ENCODE data around the gene ARHGAP24.

ARHGAP24 gene

GRCh38 chr4:85676850-85677590 is 202.1 kb downstream of the ARHGAP24 start:
- Histone ChIP-seq H3K4me3 (ENCODE audit: insufficient read depth, low read length, poor library complexity, severe bottlenecking) (no peak overlapping the region), H3K27ac (ENCODE audit: low read depth, low read length) (peak overlapping the region; percentile 51), H4K20me1 (ENCODE audit: low read depth, low read length) (no peaks in the 10 kb centered on the region), H3K9me3 (ENCODE audit: insufficient read depth, low read length) (no peaks in the 10 kb centered on the region), H3K4me2 (ENCODE audit: low read depth, low read length, poor library complexity, severe bottlenecking) (peak overlapping the region; percentile 24), H3K9me2 (replicated peaks; ENCODE audit: insufficient read depth, low read length) (no peaks in the 10 kb centered on the region), H2AFZ (ENCODE audit: low read depth, low read length, severe bottlenecking) (no peak overlapping the region), H3K36me3 (ENCODE audit: low read length) (no peaks in the 10 kb centered on the region), H3F3A (ENCODE audit: insufficient read depth) (peaks cover 9% of the 10 kb centered on the region; the same call in 1 of the 2 replicates), H3K9ac (ENCODE audit: low read length) (no peak overlapping the region), H3K79me2 (ENCODE audit: insufficient read depth, low read length) (peaks cover 10% of the 10 kb centered on the region; the same call in 1 of the 2 replicates), H3K27me3 (ENCODE audit: low read length) (no peaks in the 10 kb centered on the region)
- no peak for TF ChIP-seq CTCF (IDR thresholded peaks at IDR 0.05; ENCODE audit: insufficient read depth, low read length, poor library complexity, severe bottlenecking)

- Histone ChIP-seq H3K9me3 (ENCODE audit: insufficient read depth, low read length) (no peaks in the 10 kb centered on the region), H3F3A (ENCODE audit: insufficient read depth) (peaks cover 7% of the 10 kb centered on the region), H3K79me2 (ENCODE audit: insufficient read depth, low read length) (no peaks in the 10 kb centered on the region; the same call in 1 of the 2 replicates), H3K27me3 (ENCODE audit: low read length) (no peaks in the 10 kb centered on the region), H3K36me3 (ENCODE audit: low read length) (no peaks in the 10 kb centered on the region), H3K9ac (ENCODE audit: low read length) (no peak overlapping the region), H2AFZ (ENCODE audit: low read depth, low read length, severe bottlenecking) (no peak overlapping the region), H3K9me2 (replicated peaks; ENCODE audit: insufficient read depth, low read length) (no peaks in the 10 kb centered on the region), H3K4me3 (ENCODE audit: insufficient read depth, low read length, poor library complexity, severe bottlenecking) (no peak overlapping the region), H3K27ac (ENCODE audit: low read depth, low read length) (peak overlapping the region; percentile 67), H3K4me2 (ENCODE audit: low read depth, low read length, poor library complexity, severe bottlenecking) (peak overlapping the region; percentile 37), H4K20me1 (ENCODE audit: low read depth, low read length) (no peaks in the 10 kb centered on the region)
- no peak for TF ChIP-seq EZH2phosphoT487 (conservative IDR thresholded peaks at IDR 0.05; ENCODE audit: low read length)
- no peak for TF ChIP-seq CTCF (IDR thresholded peaks at IDR 0.05; ENCODE audit: insufficient read depth, low read length, poor library complexity, severe bottlenecking)
Observed at GRCh38 chr4:85681221-85681657, 206.3 kb downstream of the ARHGAP24 start.

GRCh38 chr4:85681921-85682320 is 207.0 kb downstream of the ARHGAP24 start:
- peak overlapping the region; percentile 67; the same call in 1 of the 2 replicates for H3K27ac ChIP-seq (ENCODE audit: low read depth, low read length)
- no peak overlapping the region for H3K4me3 ChIP-seq (ENCODE audit: insufficient read depth, low read length, poor library complexity, severe bottlenecking)
- TF ChIP-seq EZH2phosphoT487 (conservative IDR thresholded peaks at IDR 0.05; ENCODE audit: low read length), result no peak
- TF ChIP-seq CTCF (IDR thresholded peaks at IDR 0.05; ENCODE audit: insufficient read depth, low read length, poor library complexity, severe bottlenecking), result no peak
- H3K36me3 ChIP-seq (ENCODE audit: low read length), result no peaks in the 10 kb centered on the region
- peaks cover 10% of the 10 kb centered on the region for H3F3A ChIP-seq (ENCODE audit: insufficient read depth)
- H3K4me2 ChIP-seq (ENCODE audit: low read depth, low read length, poor library complexity, severe bottlenecking), result no peak overlapping the region
- H3K9me3 ChIP-seq (ENCODE audit: insufficient read depth, low read length), result no peaks in the 10 kb centered on the region
- no peaks in the 10 kb centered on the region for H4K20me1 ChIP-seq (ENCODE audit: low read depth, low read length)
- H2AFZ ChIP-seq (ENCODE audit: low read depth, low read length, severe bottlenecking), result no peak overlapping the region
- no peaks in the 10 kb centered on the region for H3K9me2 ChIP-seq (replicated peaks; ENCODE audit: insufficient read depth, low read length)
- H3K79me2 ChIP-seq (ENCODE audit: insufficient read depth, low read length), result no peaks in the 10 kb centered on the region; the same call in 1 of the 2 replicates
- H3K27me3 ChIP-seq (ENCODE audit: low read length), result no peaks in the 10 kb centered on the region
- H3K9ac ChIP-seq (ENCODE audit: low read length), result no peak overlapping the region
